NCI-H2227 (cell line): Measurements from ENCODE around the gene LSM5.
A peak's percentile ranks its signal among the peaks of the same experiment; 100 is the strongest.

Experiments
- DNase-seq: peaks from one replicate; lab custom pipeline; 2025; ENCODE audit not compliant: unreplicated experiment; lab: John Stamatoyannopoulos, UW

LSM5 gene

GRCh38 chr7:32490127-32490796, at the start of gene LSM5:
Gene LSM5 (minus strand): TSS chr7:32490380. CDS start chr7:32490365, 15 bp downstream.
- DNase-seq, result peak; percentile 93

- DNase-seq, result no peak
Measured at GRCh38 chr7:32539366-32539765, 49.2 kb upstream of the LSM5 start.

GRCh38 chr7:32537760-32538159, 47.6 kb upstream of the LSM5 start:
- no peak for DNase-seq

- DNase-seq, result no peak
Measured at GRCh38 chr7:32536585-32536984, 46.4 kb upstream of the LSM5 start.

- DNase-seq, result no peak
Measured at GRCh38 chr7:32536016-32536415, 45.8 kb upstream of the LSM5 start.

- DNase-seq, result no peak
Measured at GRCh38 chr7:32535162-32535702, 45.1 kb upstream of the LSM5 start.

- no peak for DNase-seq
Measured at GRCh38 chr7:32533276-32534029, 43.3 kb upstream of the LSM5 start.

GRCh38 chr7:32532716-32533115, 42.5 kb upstream of the LSM5 start:
- DNase-seq, result no peak

- no peak for DNase-seq
Measured at GRCh38 chr7:32532086-32532485, 41.9 kb upstream of the LSM5 start.

GRCh38 chr7:32531402-32531801, 41.2 kb upstream of the LSM5 start:
- no peak for DNase-seq

GRCh38 chr7:32525839-32526238, 35.7 kb upstream of the LSM5 start:
- DNase-seq, result no peak

- DNase-seq, result no peak
Measured at GRCh38 chr7:32524631-32525030, 34.5 kb upstream of the LSM5 start.

- DNase-seq, result no peak
Measured at GRCh38 chr7:32522746-32523530, 32.8 kb upstream of the LSM5 start.

GRCh38 chr7:32519763-32520162, 29.6 kb upstream of the LSM5 start:
- DNase-seq, result no peak

GRCh38 chr7:32518534-32519140, 28.5 kb upstream of the LSM5 start:
- peak; percentile 39 for DNase-seq

- DNase-seq, result no peak
Measured at GRCh38 chr7:32516551-32517100, 26.4 kb upstream of the LSM5 start.

- DNase-seq, result no peak
Measured at GRCh38 chr7:32515890-32516550, 25.8 kb upstream of the LSM5 start.

- no peak for DNase-seq
Measured at GRCh38 chr7:32513210-32513609, 23.0 kb upstream of the LSM5 start.

- DNase-seq, result no peak
Measured at GRCh38 chr7:32511791-32512190, 21.6 kb upstream of the LSM5 start.

GRCh38 chr7:32507414-32507813, 17.2 kb upstream of the LSM5 start:
- no peak for DNase-seq
